ENCODE measurements around the gene FCN1. TPM values are rescaled to one million over a fixed set of nuclear protein-coding genes. Genes with fewer than 3 reads are reported as not detected.

Gene FCN1
- total RNA-seq, 4 donors from 2014 or later: 0.16 to 0.42 (median 0.34) TPM

GRCh38 chr9:134875371-134875770 is 42.3 kb downstream of the FCN1 start:
- 74% methylated on average over 1 of the region's 1 CpG for WGBS
- H3K36me3 ChIP-seq: no peaks in the 10 kb centered on the region
- H3K4me1 ChIP-seq: no peaks in the 10 kb centered on the region
- no peak for DNase-seq (ENCODE audit: low spot score in 2 of 2)
- no peaks in the 10 kb centered on the region for H3K9me3 ChIP-seq
- no peak overlapping the region for H3K4me3 ChIP-seq
- H3K27me3 ChIP-seq: peaks cover 13% of the 10 kb centered on the region
- no peak overlapping the region for H3K27ac ChIP-seq
- TF ChIP-seq POLR2A (IDR thresholded peaks at IDR 0.05) (no peak), POLR2AphosphoS5 (IDR thresholded peaks at IDR 0.05) (no peak), CTCF (IDR thresholded peaks at IDR 0.05) (no peak), EP300 (IDR thresholded peaks at IDR 0.05) (no peak)

- H3K27me3 ChIP-seq: peaks cover 24% of the 10 kb centered on the region
- peak in 1 of 2 donors; percentile 34 for DNase-seq (ENCODE audit: low spot score in 2 of 2)
- WGBS: 87% methylated on average over 24 of the region's 24 CpGs
Observed at GRCh38 chr9:134872482-134873231, 45.1 kb downstream of the FCN1 start.

GRCh38 chr9:134871697-134872340 is 45.9 kb downstream of the FCN1 start:
- Histone ChIP-seq H3K27me3 (peaks cover 24% of the 10 kb centered on the region), H3K27ac (no peak overlapping the region), H3K4me3 (no peak overlapping the region), H3K4me1 (no peaks in the 10 kb centered on the region), H3K36me3 (no peaks in the 10 kb centered on the region), H3K9me3 (no peaks in the 10 kb centered on the region)
- 46% methylated on average over 15 of the region's 16 CpGs for WGBS
- peak in 1 of 2 donors; percentile 40 for DNase-seq (ENCODE audit: low spot score in 2 of 2)
- TF ChIP-seq POLR2AphosphoS5 (IDR thresholded peaks at IDR 0.05): no peak
- TF ChIP-seq CTCF (IDR thresholded peaks at IDR 0.05): no peak
- no peak for TF ChIP-seq POLR2A (IDR thresholded peaks at IDR 0.05)
- no peak for TF ChIP-seq EP300 (IDR thresholded peaks at IDR 0.05)

More at GRCh38 chr9:134872482-134873231, 45.1 kb downstream of the FCN1 start:
- Histone ChIP-seq H3K9me3 (no peaks in the 10 kb centered on the region), H3K36me3 (no peaks in the 10 kb centered on the region), H3K27ac (no peak overlapping the region), H3K4me1 (no peaks in the 10 kb centered on the region), H3K4me3 (no peak overlapping the region)
- TF ChIP-seq POLR2AphosphoS5 (IDR thresholded peaks at IDR 0.05): no peak
- TF ChIP-seq CTCF (IDR thresholded peaks at IDR 0.05): no peak
- no peak for TF ChIP-seq POLR2A (IDR thresholded peaks at IDR 0.05)
- no peak for TF ChIP-seq EP300 (IDR thresholded peaks at IDR 0.05)

- no peaks in the 10 kb centered on the region for H3K36me3 ChIP-seq
- DNase-seq (ENCODE audit: low spot score in 2 of 2): peak in 1 of 2 donors; percentile 73
- WGBS: 76% methylated on average over 20 of the region's 30 CpGs
- no peak overlapping the region for H3K27ac ChIP-seq
- no peaks in the 10 kb centered on the region for H3K4me1 ChIP-seq
- peaks cover 24% of the 10 kb centered on the region for H3K27me3 ChIP-seq
- no peak overlapping the region for H3K4me3 ChIP-seq
- H3K9me3 ChIP-seq: no peaks in the 10 kb centered on the region
- TF ChIP-seq POLR2A (IDR thresholded peaks at IDR 0.05) (no peak), EP300 (IDR thresholded peaks at IDR 0.05) (no peak), CTCF (IDR thresholded peaks at IDR 0.05) (no peak), POLR2AphosphoS5 (IDR thresholded peaks at IDR 0.05) (no peak)
Observed at GRCh38 chr9:134870746-134871662, 46.7 kb downstream of the FCN1 start.
